HCT116 (cell line): ENCODE measurements around the gene AGPAT2. TPM values are rescaled to one million over a fixed set of nuclear protein-coding genes. Genes with fewer than 3 reads are reported as not detected.

ENCODE experiments used
- ATAC-seq: fragments of 200-7000 bp; cut with Tn5 transposase; 2 replicates; pipeline ENCODE4 v1.9.1; 2020; ENCODE audit warnings: mild to moderate bottlenecking, moderate library complexity
- BruUV-seq: library from RNA; stranded (reverse); fragments of 400-500 nt; replicated peaks from 2 replicates; lab custom pipeline; 2021; lab: Mats Ljungman, UMichigan
- CTCF ChIA-PET: fragments of 300-600 bp; sonication (Branson Sonifier 250); formaldehyde crosslinking; loops from one replicate; lab custom pipeline; 2021; ENCODE audit warnings: antibody characterized with exemption; lab: Charles Lee
- POLR2A ChIA-PET: fragments of 300-600, 350-600 bp; sonication (Branson Sonifier 250); formaldehyde crosslinking; loops from one replicate; lab custom pipeline; 2021; ENCODE audit warnings: antibody characterized with exemption; lab: Charles Lee
- RAD21 ChIA-PET, 2 experiments: fragments of 300-600 bp; sonication (Branson Sonifier 250); formaldehyde crosslinking; loops; one replicate each; lab custom pipeline; 2023; ENCODE audit warnings: low total read pairs in 2 of 2; ENCODE audit not compliant: uncharacterized antibody in 2 of 2, unreplicated experiment in 2 of 2, low non-redundant PET in 1 of 2; lab: Charles Lee
- DNase-seq: peaks from one replicate; pipeline ENCODE4 v3.0.0-alpha.2; 2010; ENCODE audit warnings: low read depth, low spot score
- H2AFZ ChIP-seq: fragments of 200-600 bp; shearing (Covaris generic), sonication (generic); 2 replicates; pipeline ENCODE4 v1.6.1; 2017; ENCODE audit warnings: low read depth, mixed run types, mixed read lengths, antibody characterized with exemption, low read length; ENCODE audit not compliant: poor library complexity, severe bottlenecking
- H3K27ac ChIP-seq: 2 replicates; pipeline ENCODE4 v1.5.1; 2012; ENCODE audit warnings: low read depth, low read length
- H3K27me3 ChIP-seq: fragments of 200-600 bp; sonication (generic); 2 replicates; pipeline ENCODE4 v1.6.1; 2016; ENCODE audit warnings: mixed run types, low read length, mixed read lengths; ENCODE audit not compliant: insufficient read depth
- H3K36me3 ChIP-seq, 2 experiments: fragments of 200-500 bp in 1 of 2; fragments of 200-600 bp in 1 of 2; sonication (Bioruptor generic) in 1 of 2; sonication (generic) in 1 of 2; 2 replicates each; pipeline versions ENCODE4 v1.5.1 to v1.6.1; 2014 to 2016; ENCODE audit warnings: low read length in 2 of 2, inconsistent platforms in 1 of 2, mixed read lengths in 1 of 2, mixed run types in 1 of 2; ENCODE audit not compliant: insufficient read depth in 2 of 2, control insufficient read depth in 1 of 2
- H3K4me1 ChIP-seq, 2 experiments: fragments of 200-600 bp in 1 of 2; sonication (generic) in 1 of 2; 2 replicates each; pipeline versions ENCODE4 v1.5.1 to v1.6.1; 2012 to 2017; ENCODE audit warnings: low read length in 2 of 2, inconsistent platforms in 1 of 2, mild to moderate bottlenecking in 1 of 2, mixed read lengths in 1 of 2, mixed run types in 1 of 2, moderate library complexity in 1 of 2; ENCODE audit not compliant: insufficient read depth in 2 of 2, control insufficient read depth in 1 of 2
- H3K4me2 ChIP-seq: fragments of 200-600 bp; sonication (generic); 2 replicates; pipeline ENCODE4 v1.6.1; 2017; ENCODE audit warnings: mixed run types, low read length, mixed read lengths
- H3K4me3 ChIP-seq, 2 experiments: fragments of 200-600 bp in 1 of 2; sonication (generic) in 1 of 2; replicated peaks in 1 of 2; 2 replicates each; pipeline ENCODE4 v1.5.1; 2011 to 2016; ENCODE audit warnings: low read length in 2 of 2, control low read depth in 1 of 2, low read depth in 1 of 2, mild to moderate bottlenecking in 1 of 2, mixed read lengths in 1 of 2, mixed run types in 1 of 2
- H3K79me2 ChIP-seq: fragments of 200-600 bp; sonication (generic); 2 replicates; pipeline ENCODE4 v1.6.1; 2017; ENCODE audit warnings: mild to moderate bottlenecking, mixed run types, low read length, moderate library complexity, mixed read lengths; ENCODE audit not compliant: insufficient read depth
- H3K9ac ChIP-seq: fragments of 200-600 bp; sonication (generic); 2 replicates; pipeline ENCODE4 v1.6.1; 2016; ENCODE audit warnings: low read length, mixed read lengths
- H3K9me2 ChIP-seq: fragments of 200-600 bp; sonication (generic), shearing (Covaris generic); 2 replicates; pipeline ENCODE4 v1.6.1; 2017; ENCODE audit warnings: mixed run types, mild to moderate bottlenecking, moderate library complexity; ENCODE audit not compliant: insufficient read depth
- H3K9me3 ChIP-seq, 2 experiments: fragments of 200-500 bp in 1 of 2; fragments of 200-600 bp in 1 of 2; sonication (Bioruptor generic) in 1 of 2; sonication (generic) in 1 of 2; 2 replicates each; pipeline ENCODE4 v1.6.1; 2014 to 2017; ENCODE audit warnings: low read length in 2 of 2, mixed read lengths in 2 of 2, inconsistent platforms in 1 of 2, low read depth in 1 of 2, mild to moderate bottlenecking in 1 of 2, mixed run types in 1 of 2, moderate library complexity in 1 of 2; ENCODE audit not compliant: control insufficient read depth in 1 of 2, insufficient read depth in 1 of 2
- H4K20me1 ChIP-seq: fragments of 200-600 bp; sonication (generic), shearing (Covaris generic); 2 replicates; pipeline ENCODE4 v1.6.1; 2017; ENCODE audit warnings: mixed run types, mild to moderate bottlenecking, moderate library complexity; ENCODE audit not compliant: insufficient read depth
- CBX3 ChIP-seq: IDR thresholded peaks from 2 replicates; pipeline ENCODE4 v1.6.1; 2012; ENCODE audit warnings: low read depth
- CEBPB ChIP-seq: IDR thresholded peaks from 2 replicates; pipeline ENCODE4 v1.6.1; 2012; ENCODE audit warnings: low read depth
- ELF1 ChIP-seq: IDR thresholded peaks from 2 replicates; pipeline ENCODE4 v1.6.1; 2012; ENCODE audit warnings: low read depth, borderline replicate concordance
- EZH2phosphoT487 ChIP-seq: fragments of 200-600 bp; IDR thresholded peaks from 2 replicates; pipeline ENCODE4 v1.6.1; 2018; ENCODE audit warnings: antibody characterized with exemption, borderline replicate concordance
- JUND ChIP-seq: IDR thresholded peaks from 2 replicates; pipeline ENCODE4 v1.6.1; 2012
- POLR2A ChIP-seq: IDR thresholded peaks from 2 replicates; pipeline ENCODE4 v1.7.0; 2011; ENCODE audit warnings: borderline replicate concordance; ENCODE audit not compliant: insufficient read depth, insufficient read length; ENCODE audit errors: extremely low read depth
- POLR2AphosphoS5 ChIP-seq: IDR thresholded peaks from 2 replicates; pipeline ENCODE4 v1.6.1; 2011; ENCODE audit warnings: mild to moderate bottlenecking, low read depth, low read length, moderate library complexity
- RAD21 ChIP-seq: IDR thresholded peaks from 2 replicates; pipeline ENCODE4 v1.6.1; 2012; ENCODE audit warnings: low read depth, mild to moderate bottlenecking
- SP1 ChIP-seq: IDR thresholded peaks from 2 replicates; pipeline ENCODE4 v1.6.1; 2012; ENCODE audit warnings: low read depth
- TCF7L2 ChIP-seq: IDR thresholded peaks from 2 replicates; pipeline ENCODE4 v1.7.0; 2011; ENCODE audit warnings: borderline replicate concordance, inconsistent platforms; ENCODE audit not compliant: insufficient read depth, insufficient read length; ENCODE audit errors: extremely low read depth
- YY1 ChIP-seq: IDR thresholded peaks from 2 replicates; pipeline ENCODE4 v1.6.1; 2011; ENCODE audit warnings: low read length, low read depth, moderate library complexity, mild to moderate bottlenecking; ENCODE audit not compliant: insufficient replicate concordance; ENCODE audit errors: extremely low read depth
- ZBTB33 ChIP-seq: IDR thresholded peaks from 2 replicates; pipeline ENCODE4 v1.6.1; 2011; ENCODE audit warnings: mild to moderate bottlenecking, low read length, moderate library complexity; ENCODE audit not compliant: insufficient replicate concordance; ENCODE audit errors: extremely low read depth
- ZNF274 ChIP-seq: fragments of 200-500 bp; sonication (Bioruptor generic); IDR thresholded peaks from 2 replicates; pipeline ENCODE4 v1.6.1; 2014; ENCODE audit warnings: mild to moderate bottlenecking, low read depth, low read length, inconsistent platforms
- intact Hi-C: fragments of 100-400 bp; cut with micrococcal nuclease; formaldehyde crosslinking; loops from 2 replicates; pipeline ENCODE4 v1.10.0; 2022
- total RNA-seq: library from RNA; stranded (reverse); gene quantifications from one replicate; pipeline ENCODE4 v1.2.1, GENCODE V29; 2021; ENCODE audit not compliant: unreplicated experiment
- TF ChIP-seq, protein P1 (sequence below): IDR thresholded peaks from 2 replicates; pipeline ENCODE4 v1.6.1; 2012; ENCODE audit warnings: low read depth

AGPAT2 gene
- total RNA-seq, 1 experiment from 2014 or later: 86.0 TPM

- TF ChIP-seq POLR2A (no peak), POLR2AphosphoS5 (no peak), RAD21 (no peak), CEBPB (no peak)
- intact Hi-C loops: no loop called here
- Histone ChIP-seq H3K4me1 (peaks cover 4 to 12% of the 10 kb centered on the region in 2 experiments), H3K79me2 (peaks cover 14% of the 10 kb centered on the region; the same call in 1 of the 2 replicates), H3K9ac (no peak overlapping the region), H3K9me3 (no peaks in the 10 kb centered on the region), H3K4me2 (no peak overlapping the region), H3K36me3 (no peaks in the 10 kb centered on the region), H3K4me3 (no peak overlapping the region), H4K20me1 (no peaks in the 10 kb centered on the region), H2AFZ (no peak overlapping the region), H3K9me2 (no peaks in the 10 kb centered on the region), H3K27ac (no peak overlapping the region), H3K27me3 (no peaks in the 10 kb centered on the region)
- RAD21 ChIA-PET: no interaction called here
- ATAC-seq: no peak
- CTCF ChIA-PET: no interaction called here
- no peak for DNase-seq
- POLR2A ChIA-PET: no interaction called here
- no TSS peak for BruUV-seq
These were observed 46.4 kb upstream of the AGPAT2 start for GRCh38 chr9:136733611-136734010.

GRCh38 chr9:136732444-136733178 is 45.4 kb upstream of the AGPAT2 start:
- intact Hi-C loops: no loop called here
- ATAC-seq (no peak), DNase-seq (no peak)
- Histone ChIP-seq H3K9ac (no peak overlapping the region), H3K4me3 (no peak overlapping the region), H2AFZ (no peak overlapping the region), H3K79me2 (peaks cover 18% of the 10 kb centered on the region), H3K27ac (no peak overlapping the region), H3K4me2 (no peak overlapping the region), H3K9me3 (no peaks in the 10 kb centered on the region), H3K9me2 (no peaks in the 10 kb centered on the region), H3K4me1 (peaks cover 4 to 16% of the 10 kb centered on the region in 2 experiments), H3K27me3 (no peaks in the 10 kb centered on the region), H3K36me3 (peaks cover 0 to 2% of the 10 kb centered on the region in 2 experiments; a peak in 1 of 4 replicates), H4K20me1 (no peaks in the 10 kb centered on the region)
- ChIA-PET RAD21 (no interaction called here), CTCF (no interaction called here), POLR2A (no interaction called here)
- no TSS peak for BruUV-seq
- TF ChIP-seq POLR2A (no peak), EZH2phosphoT487 (no peak), ZBTB33 (no peak), CEBPB (no peak), JUND (no peak), POLR2AphosphoS5 (no peak), SP1 (no peak), YY1 (no peak), ZNF274 (no peak), ELF1 (no peak), CBX3 (no peak), TCF7L2 (no peak)
- TF ChIP-seq, protein P1, sequence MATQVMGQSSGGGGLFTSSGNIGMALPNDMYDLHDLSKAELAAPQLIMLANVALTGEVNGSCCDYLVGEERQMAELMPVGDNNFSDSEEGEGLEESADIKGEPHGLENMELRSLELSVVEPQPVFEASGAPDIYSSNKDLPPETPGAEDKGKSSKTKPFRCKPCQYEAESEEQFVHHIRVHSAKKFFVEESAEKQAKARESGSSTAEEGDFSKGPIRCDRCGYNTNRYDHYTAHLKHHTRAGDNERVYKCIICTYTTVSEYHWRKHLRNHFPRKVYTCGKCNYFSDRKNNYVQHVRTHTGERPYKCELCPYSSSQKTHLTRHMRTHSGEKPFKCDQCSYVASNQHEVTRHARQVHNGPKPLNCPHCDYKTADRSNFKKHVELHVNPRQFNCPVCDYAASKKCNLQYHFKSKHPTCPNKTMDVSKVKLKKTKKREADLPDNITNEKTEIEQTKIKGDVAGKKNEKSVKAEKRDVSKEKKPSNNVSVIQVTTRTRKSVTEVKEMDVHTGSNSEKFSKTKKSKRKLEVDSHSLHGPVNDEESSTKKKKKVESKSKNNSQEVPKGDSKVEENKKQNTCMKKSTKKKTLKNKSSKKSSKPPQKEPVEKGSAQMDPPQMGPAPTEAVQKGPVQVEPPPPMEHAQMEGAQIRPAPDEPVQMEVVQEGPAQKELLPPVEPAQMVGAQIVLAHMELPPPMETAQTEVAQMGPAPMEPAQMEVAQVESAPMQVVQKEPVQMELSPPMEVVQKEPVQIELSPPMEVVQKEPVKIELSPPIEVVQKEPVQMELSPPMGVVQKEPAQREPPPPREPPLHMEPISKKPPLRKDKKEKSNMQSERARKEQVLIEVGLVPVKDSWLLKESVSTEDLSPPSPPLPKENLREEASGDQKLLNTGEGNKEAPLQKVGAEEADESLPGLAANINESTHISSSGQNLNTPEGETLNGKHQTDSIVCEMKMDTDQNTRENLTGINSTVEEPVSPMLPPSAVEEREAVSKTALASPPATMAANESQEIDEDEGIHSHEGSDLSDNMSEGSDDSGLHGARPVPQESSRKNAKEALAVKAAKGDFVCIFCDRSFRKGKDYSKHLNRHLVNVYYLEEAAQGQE: no peak
